Fibroblast of lung (primary cell): ENCODE measurements around the gene MACROD1. TPM values are rescaled to one million over a fixed set of nuclear protein-coding genes. Genes with fewer than 3 reads are reported as not detected.

Experiments
- DNase-seq, 2 donors: peaks; one replicate each; pipeline versions ENCODE4 v3.0.0 to v3.0.0-alpha.2; 2010; ENCODE audit warnings: low read depth in 2 of 2
- H2AFZ ChIP-seq: 2 replicates; pipeline ENCODE4 v1.5.1; 2012; ENCODE audit warnings: low read length, control low read depth, inconsistent platforms
- H3K27ac ChIP-seq: 2 replicates; pipeline ENCODE4 v1.5.1; 2011; ENCODE audit warnings: low read length, control low read depth; ENCODE audit not compliant: insufficient read depth
- H3K27me3 ChIP-seq: 2 replicates; pipeline ENCODE4 v1.5.1; 2011; ENCODE audit warnings: mild to moderate bottlenecking, low read length; ENCODE audit not compliant: control insufficient read depth, insufficient read depth
- H3K36me3 ChIP-seq: 2 replicates; pipeline ENCODE4 v1.5.1; 2011; ENCODE audit warnings: low read length; ENCODE audit not compliant: control insufficient read depth, insufficient read depth
- H3K4me1 ChIP-seq: 2 replicates; pipeline ENCODE4 v1.5.1; 2011; ENCODE audit warnings: low read length; ENCODE audit not compliant: control insufficient read depth, insufficient read depth; ENCODE audit errors: extremely low read depth
- H3K4me2 ChIP-seq: 2 replicates; pipeline ENCODE4 v1.5.1; 2011; ENCODE audit warnings: low read length, control low read depth; ENCODE audit not compliant: insufficient read depth; ENCODE audit errors: extremely low read depth
- H3K4me3 ChIP-seq, 4 experiments: fragments of 200-600 bp in 1 of 4; sonication (generic) in 1 of 4; replicated peaks in 1 of 4; 2 replicates each; pipeline ENCODE4 v1.5.1; 2011 to 2016; ENCODE audit warnings: low read length in 4 of 4, low read depth in 3 of 4, mild to moderate bottlenecking in 3 of 4, control low read depth in 2 of 4, inconsistent platforms in 1 of 4, mixed read lengths in 1 of 4; ENCODE audit not compliant: insufficient read depth in 1 of 4; ENCODE audit errors: control extremely low read depth in 1 of 4
- H3K79me2 ChIP-seq: 2 replicates; pipeline ENCODE4 v1.5.1; 2012; ENCODE audit warnings: mild to moderate bottlenecking, low read length, inconsistent platforms; ENCODE audit not compliant: control insufficient read depth, insufficient read depth
- H3K9ac ChIP-seq: 2 replicates; pipeline ENCODE4 v1.5.1; 2011; ENCODE audit warnings: mild to moderate bottlenecking, low read length, control low read depth; ENCODE audit not compliant: insufficient read depth
- H3K9me3 ChIP-seq: 2 replicates; pipeline ENCODE4 v1.5.1; 2012; ENCODE audit warnings: low read depth, low read length; ENCODE audit not compliant: control insufficient read depth, insufficient read depth
- H4K20me1 ChIP-seq: 2 replicates; pipeline ENCODE4 v1.5.1; 2011; ENCODE audit warnings: low read length; ENCODE audit not compliant: control insufficient read depth, insufficient read depth; ENCODE audit errors: extremely low read depth
- CTCF ChIP-seq, 2 donors: IDR thresholded peaks in 1 of 2; conservative IDR thresholded peaks in 1 of 2; 1 replicate in 1 of 2; 2 replicates in 1 of 2; pipeline ENCODE4 v1.5.1; 2011 to 2012; ENCODE audit warnings: low read length in 2 of 2, control low read depth in 1 of 2, inconsistent platforms in 1 of 2, low read depth in 1 of 2, mild to moderate bottlenecking in 1 of 2
- EZH2 ChIP-seq: IDR thresholded peaks from 2 replicates; pipeline ENCODE4 v1.5.1; 2012; ENCODE audit warnings: low read length, control low read depth, mild to moderate bottlenecking; ENCODE audit errors: missing control alignments
- polyA plus RNA-seq, 2 donors: library from polyadenylated mRNA; depleted of rRNA in 1 of 2; stranded (reverse) in 1 of 2; unstranded in 1 of 2; fragments of >200 nt; gene quantifications; 2 replicates each; pipeline ENCODE4 v1.2.1, GENCODE V29; 2011 to 2012; ENCODE audit warnings: missing spikeins in 1 of 2
- total RNA-seq: library from RNA; depleted of rRNA; stranded (reverse); fragments of >200 nt; gene quantifications from 2 replicates; pipeline ENCODE4 v1.2.1, GENCODE V29; 2014

MACROD1 gene
- total and polyA plus RNA-seq, 2 donors (not counting 1 experiment from before 2014, with no cell fraction given), result 8.8 to 24.8 TPM

GRCh38 chr11:63951779-63952536, 214.0 kb downstream of the MACROD1 start:
- no peaks in the 10 kb centered on the region for H3K27me3 ChIP-seq
- H3K9ac ChIP-seq, result no peak overlapping the region
- no peak overlapping the region for H3K4me3 ChIP-seq
- no peaks in the 10 kb centered on the region for H3K79me2 ChIP-seq
- no peak overlapping the region for H3K27ac ChIP-seq
- no peak for DNase-seq
- H2AFZ ChIP-seq, result no peak overlapping the region
- H4K20me1 ChIP-seq, result no peaks in the 10 kb centered on the region
- TF ChIP-seq CTCF (conservative IDR thresholded peaks at IDR 0.05 in 1 of 2, IDR thresholded peaks at IDR 0.05 in 1 of 2; ENCODE audit: low read depth in 1 of 2, low read length in 2 of 2) (no peak), EZH2 (no peak)
- no peaks in the 10 kb centered on the region for H3K4me1 ChIP-seq
- peaks cover 6% of the 10 kb centered on the region for H3K36me3 ChIP-seq
- no peak overlapping the region for H3K4me2 ChIP-seq
- no peaks in the 10 kb centered on the region for H3K9me3 ChIP-seq

Other genes with a start within 250 kb of the MACROD1 start
- gene RCOR2, start 248.9 kb downstream of the MACROD1 start, total RNA-seq, result 4.1 and 5.6 TPM in 2 replicates
- gene RCOR2, start 248.9 kb downstream of the MACROD1 start, polyA plus RNA-seq, result 1.8 and 3.9 TPM in 2 replicates
- gene NAA40, start 227.1 kb downstream of the MACROD1 start, total RNA-seq, result 7.2 and 9.2 TPM in 2 replicates
- 19.1 and 19.7 TPM in 2 replicates for gene NAA40, start 227.1 kb downstream of the MACROD1 start, polyA plus RNA-seq
- gene COX8A, start 191.5 kb downstream of the MACROD1 start, total RNA-seq, result 255 and 409 TPM in 2 replicates
- gene COX8A, start 191.5 kb downstream of the MACROD1 start, polyA plus RNA-seq, result 200 and 330 TPM in 2 replicates
- 36.5 and 37.8 TPM in 2 replicates for gene OTUB1, start 179.7 kb downstream of the MACROD1 start, total RNA-seq
- 113 and 154 TPM in 2 replicates for gene OTUB1, start 179.7 kb downstream of the MACROD1 start, polyA plus RNA-seq
- 0.17 and 0.26 TPM in 2 replicates for gene FLRT1, start 130.2 kb downstream of the MACROD1 start, total RNA-seq
- gene FLRT1, start 130.2 kb downstream of the MACROD1 start, polyA plus RNA-seq, result 0.01 and 0.02 TPM in 2 replicates
- 96.3 and 98.8 TPM in 2 replicates for gene STIP1, start 20.1 kb upstream of the MACROD1 start, total RNA-seq
- 147 and 198 TPM in 2 replicates for gene STIP1, start 20.1 kb upstream of the MACROD1 start, polyA plus RNA-seq
- gene FERMT3, start 40.6 kb upstream of the MACROD1 start, total RNA-seq, result 1.0 and 3.6 TPM in 2 replicates
- 1.2 and 1.9 TPM in 2 replicates for gene FERMT3, start 40.6 kb upstream of the MACROD1 start, polyA plus RNA-seq
- 32.9 and 41.5 TPM in 2 replicates for gene TRPT1, start 60.1 kb upstream of the MACROD1 start, total RNA-seq
- 20.5 and 25.7 TPM in 2 replicates for gene TRPT1, start 60.1 kb upstream of the MACROD1 start, polyA plus RNA-seq
- 47.8 and 71.5 TPM in 2 replicates for gene NUDT22, start 60.2 kb upstream of the MACROD1 start, total RNA-seq
- 17.7 and 18.5 TPM in 2 replicates for gene NUDT22, start 60.2 kb upstream of the MACROD1 start, polyA plus RNA-seq
- 12.6 TPM in 2 replicates for gene DNAJC4, start 64.4 kb upstream of the MACROD1 start, total RNA-seq
- gene DNAJC4, start 64.4 kb upstream of the MACROD1 start, polyA plus RNA-seq, result 11.2 and 12.6 TPM in 2 replicates
- 24.4 and 27.9 TPM in 2 replicates for gene VEGFB, start 68.5 kb upstream of the MACROD1 start, total RNA-seq
- gene VEGFB, start 68.5 kb upstream of the MACROD1 start, polyA plus RNA-seq, result 21.2 and 25.3 TPM in 2 replicates
- 60.9 and 62.9 TPM in 2 replicates for gene FKBP2, start 75.0 kb upstream of the MACROD1 start, total RNA-seq
- 34.7 and 41.4 TPM in 2 replicates for gene FKBP2, start 75.0 kb upstream of the MACROD1 start, polyA plus RNA-seq
- 121 and 122 TPM in 2 replicates for gene PPP1R14B, start 80.8 kb upstream of the MACROD1 start, total RNA-seq
- gene PPP1R14B, start 80.8 kb upstream of the MACROD1 start, polyA plus RNA-seq, result 107 and 199 TPM in 2 replicates
- 34.2 and 37.2 TPM in 2 replicates for gene PLCB3, start 85.4 kb upstream of the MACROD1 start, total RNA-seq
- 17.2 and 20.6 TPM in 2 replicates for gene PLCB3, start 85.4 kb upstream of the MACROD1 start, polyA plus RNA-seq
- 68.6 and 79.9 TPM in 2 replicates for gene BAD, start 118.6 kb upstream of the MACROD1 start, total RNA-seq
- gene BAD, start 118.6 kb upstream of the MACROD1 start, polyA plus RNA-seq, result 31.6 and 35.7 TPM in 2 replicates
- 8.2 and 10.9 TPM in 2 replicates for gene GPR137, start 119.7 kb upstream of the MACROD1 start, total RNA-seq
- gene GPR137, start 119.7 kb upstream of the MACROD1 start, polyA plus RNA-seq, result 10.7 and 11.6 TPM in 2 replicates
- under 0.01 TPM in 1 of 2 replicates, not detected in the other for gene KCNK4, start 125.2 kb upstream of the MACROD1 start, total RNA-seq
- not detected in 2 replicates for gene KCNK4, start 125.2 kb upstream of the MACROD1 start, polyA plus RNA-seq
- gene CATSPERZ, start 134.2 kb upstream of the MACROD1 start, total RNA-seq, result 0.33 and 1.0 TPM in 2 replicates
- 0.09 TPM in 1 of 2 replicates, not detected in the other for gene CATSPERZ, start 134.2 kb upstream of the MACROD1 start, polyA plus RNA-seq
- 32.4 and 32.5 TPM in 2 replicates for gene ESRRA, start 139.4 kb upstream of the MACROD1 start, total RNA-seq
- gene ESRRA, start 139.4 kb upstream of the MACROD1 start, polyA plus RNA-seq, result 6.7 and 8.1 TPM in 2 replicates
- 248 and 255 TPM in 2 replicates for gene TRMT112, start 151.4 kb upstream of the MACROD1 start, total RNA-seq
- 161 and 222 TPM in 2 replicates for gene TRMT112, start 151.4 kb upstream of the MACROD1 start, polyA plus RNA-seq
- 301 and 319 TPM in 2 replicates for gene PRDX5, start 152.0 kb upstream of the MACROD1 start, total RNA-seq
- 311 and 431 TPM in 2 replicates for gene PRDX5, start 152.0 kb upstream of the MACROD1 start, polyA plus RNA-seq
- gene CCDC88B, start 174.1 kb upstream of the MACROD1 start, total RNA-seq, result 2.1 and 3.1 TPM in 2 replicates
- gene CCDC88B, start 174.1 kb upstream of the MACROD1 start, polyA plus RNA-seq, result 0.56 and 0.88 TPM in 2 replicates
- 27.6 and 29.3 TPM in 2 replicates for gene RPS6KA4, start 193.0 kb upstream of the MACROD1 start, total RNA-seq
- gene RPS6KA4, start 193.0 kb upstream of the MACROD1 start, polyA plus RNA-seq, result 15.9 and 20.5 TPM in 2 replicates